HCT116 (cell line): ENCODE measurements around the gene MYCL. TPM values are rescaled to one million over a fixed set of nuclear protein-coding genes. Genes with fewer than 3 reads are reported as not detected.

Source experiments
- ATAC-seq: fragments of 200-7000 bp; cut with Tn5 transposase; 2 replicates; pipeline ENCODE4 v1.9.1; 2020; ENCODE audit warnings: mild to moderate bottlenecking, moderate library complexity
- BruUV-seq: library from RNA; stranded (reverse); fragments of 400-500 nt; replicated peaks from 2 replicates; lab custom pipeline; 2021; lab: Mats Ljungman, UMichigan
- CTCF ChIA-PET: fragments of 300-600 bp; sonication (Branson Sonifier 250); formaldehyde crosslinking; loops from one replicate; lab custom pipeline; 2021; ENCODE audit warnings: antibody characterized with exemption; lab: Charles Lee
- POLR2A ChIA-PET: fragments of 300-600, 350-600 bp; sonication (Branson Sonifier 250); formaldehyde crosslinking; loops from one replicate; lab custom pipeline; 2021; ENCODE audit warnings: antibody characterized with exemption; lab: Charles Lee
- RAD21 ChIA-PET, 2 experiments: fragments of 300-600 bp; sonication (Branson Sonifier 250); formaldehyde crosslinking; loops; one replicate each; lab custom pipeline; 2023; ENCODE audit warnings: low total read pairs in 2 of 2; ENCODE audit not compliant: uncharacterized antibody in 2 of 2, unreplicated experiment in 2 of 2, low non-redundant PET in 1 of 2; lab: Charles Lee
- DNase-seq: peaks from one replicate; pipeline ENCODE4 v3.0.0-alpha.2; 2010; ENCODE audit warnings: low read depth, low spot score
- H2AFZ ChIP-seq: fragments of 200-600 bp; shearing (Covaris generic), sonication (generic); 2 replicates; pipeline ENCODE4 v1.6.1; 2017; ENCODE audit warnings: low read depth, mixed run types, mixed read lengths, antibody characterized with exemption, low read length; ENCODE audit not compliant: poor library complexity, severe bottlenecking
- H3K27ac ChIP-seq: 2 replicates; pipeline ENCODE4 v1.5.1; 2012; ENCODE audit warnings: low read depth, low read length
- H3K27me3 ChIP-seq: fragments of 200-600 bp; sonication (generic); 2 replicates; pipeline ENCODE4 v1.6.1; 2016; ENCODE audit warnings: mixed run types, low read length, mixed read lengths; ENCODE audit not compliant: insufficient read depth
- H3K36me3 ChIP-seq, 2 experiments: fragments of 200-500 bp in 1 of 2; fragments of 200-600 bp in 1 of 2; sonication (Bioruptor generic) in 1 of 2; sonication (generic) in 1 of 2; 2 replicates each; pipeline versions ENCODE4 v1.5.1 to v1.6.1; 2014 to 2016; ENCODE audit warnings: low read length in 2 of 2, inconsistent platforms in 1 of 2, mixed read lengths in 1 of 2, mixed run types in 1 of 2; ENCODE audit not compliant: insufficient read depth in 2 of 2, control insufficient read depth in 1 of 2
- H3K4me1 ChIP-seq, 2 experiments: fragments of 200-600 bp in 1 of 2; sonication (generic) in 1 of 2; 2 replicates each; pipeline versions ENCODE4 v1.5.1 to v1.6.1; 2012 to 2017; ENCODE audit warnings: low read length in 2 of 2, inconsistent platforms in 1 of 2, mild to moderate bottlenecking in 1 of 2, mixed read lengths in 1 of 2, mixed run types in 1 of 2, moderate library complexity in 1 of 2; ENCODE audit not compliant: insufficient read depth in 2 of 2, control insufficient read depth in 1 of 2
- H3K4me2 ChIP-seq: fragments of 200-600 bp; sonication (generic); 2 replicates; pipeline ENCODE4 v1.6.1; 2017; ENCODE audit warnings: mixed run types, low read length, mixed read lengths
- H3K4me3 ChIP-seq, 2 experiments: fragments of 200-600 bp in 1 of 2; sonication (generic) in 1 of 2; replicated peaks in 1 of 2; 2 replicates each; pipeline ENCODE4 v1.5.1; 2011 to 2016; ENCODE audit warnings: low read length in 2 of 2, control low read depth in 1 of 2, low read depth in 1 of 2, mild to moderate bottlenecking in 1 of 2, mixed read lengths in 1 of 2, mixed run types in 1 of 2
- H3K79me2 ChIP-seq: fragments of 200-600 bp; sonication (generic); 2 replicates; pipeline ENCODE4 v1.6.1; 2017; ENCODE audit warnings: mild to moderate bottlenecking, mixed run types, low read length, moderate library complexity, mixed read lengths; ENCODE audit not compliant: insufficient read depth
- H3K9ac ChIP-seq: fragments of 200-600 bp; sonication (generic); 2 replicates; pipeline ENCODE4 v1.6.1; 2016; ENCODE audit warnings: low read length, mixed read lengths
- H3K9me2 ChIP-seq: fragments of 200-600 bp; sonication (generic), shearing (Covaris generic); 2 replicates; pipeline ENCODE4 v1.6.1; 2017; ENCODE audit warnings: mixed run types, mild to moderate bottlenecking, moderate library complexity; ENCODE audit not compliant: insufficient read depth
- H3K9me3 ChIP-seq, 2 experiments: fragments of 200-500 bp in 1 of 2; fragments of 200-600 bp in 1 of 2; sonication (Bioruptor generic) in 1 of 2; sonication (generic) in 1 of 2; 2 replicates each; pipeline ENCODE4 v1.6.1; 2014 to 2017; ENCODE audit warnings: low read length in 2 of 2, mixed read lengths in 2 of 2, inconsistent platforms in 1 of 2, low read depth in 1 of 2, mild to moderate bottlenecking in 1 of 2, mixed run types in 1 of 2, moderate library complexity in 1 of 2; ENCODE audit not compliant: control insufficient read depth in 1 of 2, insufficient read depth in 1 of 2
- H4K20me1 ChIP-seq: fragments of 200-600 bp; sonication (generic), shearing (Covaris generic); 2 replicates; pipeline ENCODE4 v1.6.1; 2017; ENCODE audit warnings: mixed run types, mild to moderate bottlenecking, moderate library complexity; ENCODE audit not compliant: insufficient read depth
- CBX3 ChIP-seq: IDR thresholded peaks from 2 replicates; pipeline ENCODE4 v1.6.1; 2012; ENCODE audit warnings: low read depth
- EZH2phosphoT487 ChIP-seq: fragments of 200-600 bp; IDR thresholded peaks from 2 replicates; pipeline ENCODE4 v1.6.1; 2018; ENCODE audit warnings: antibody characterized with exemption, borderline replicate concordance
- JUND ChIP-seq: IDR thresholded peaks from 2 replicates; pipeline ENCODE4 v1.6.1; 2012
- POLR2A ChIP-seq: IDR thresholded peaks from 2 replicates; pipeline ENCODE4 v1.7.0; 2011; ENCODE audit warnings: borderline replicate concordance; ENCODE audit not compliant: insufficient read depth, insufficient read length; ENCODE audit errors: extremely low read depth
- POLR2AphosphoS5 ChIP-seq: IDR thresholded peaks from 2 replicates; pipeline ENCODE4 v1.6.1; 2011; ENCODE audit warnings: mild to moderate bottlenecking, low read depth, low read length, moderate library complexity
- RAD21 ChIP-seq: IDR thresholded peaks from 2 replicates; pipeline ENCODE4 v1.6.1; 2012; ENCODE audit warnings: low read depth, mild to moderate bottlenecking
- SP1 ChIP-seq: IDR thresholded peaks from 2 replicates; pipeline ENCODE4 v1.6.1; 2012; ENCODE audit warnings: low read depth
- ZFX ChIP-seq: fragments of 450-650 bp; IDR thresholded peaks from 2 replicates; pipeline ENCODE4 v1.6.1; 2017
- ZNF274 ChIP-seq: fragments of 200-500 bp; sonication (Bioruptor generic); IDR thresholded peaks from 2 replicates; pipeline ENCODE4 v1.6.1; 2014; ENCODE audit warnings: mild to moderate bottlenecking, low read depth, low read length, inconsistent platforms
- intact Hi-C: fragments of 100-400 bp; cut with micrococcal nuclease; formaldehyde crosslinking; loops from 2 replicates; pipeline ENCODE4 v1.10.0; 2022
- total RNA-seq: library from RNA; stranded (reverse); gene quantifications from one replicate; pipeline ENCODE4 v1.2.1, GENCODE V29; 2021; ENCODE audit not compliant: unreplicated experiment
- TF ChIP-seq, protein P1 (sequence below), 3 experiments: fragments of 200-600 bp in 1 of 3; sonication (generic) in 1 of 3; IDR thresholded peaks in 2 of 3; conservative IDR thresholded peaks in 1 of 3; 2 replicates each; pipeline ENCODE4 v1.5.1; 2012 to 2017; ENCODE audit warnings: low read depth in 2 of 3, low read length in 2 of 3, antibody characterized with exemption in 1 of 3, borderline replicate concordance in 1 of 3, control low read depth in 1 of 3, mild to moderate bottlenecking in 1 of 3, mixed read lengths in 1 of 3, mixed run types in 1 of 3, moderate library complexity in 1 of 3; ENCODE audit not compliant: insufficient read depth in 1 of 3
- TF ChIP-seq, protein P2 (sequence below): IDR thresholded peaks from 2 replicates; pipeline ENCODE4 v1.6.1; 2011; ENCODE audit warnings: mild to moderate bottlenecking, low read length, moderate library complexity; ENCODE audit not compliant: insufficient replicate concordance; ENCODE audit errors: extremely low read depth
- TF ChIP-seq, protein P3 (sequence below): IDR thresholded peaks from 2 replicates; pipeline ENCODE4 v1.6.1; 2012

Gene MYCL
- total RNA-seq, 1 experiment from 2014 or later, result 10.0 TPM

DNA sequence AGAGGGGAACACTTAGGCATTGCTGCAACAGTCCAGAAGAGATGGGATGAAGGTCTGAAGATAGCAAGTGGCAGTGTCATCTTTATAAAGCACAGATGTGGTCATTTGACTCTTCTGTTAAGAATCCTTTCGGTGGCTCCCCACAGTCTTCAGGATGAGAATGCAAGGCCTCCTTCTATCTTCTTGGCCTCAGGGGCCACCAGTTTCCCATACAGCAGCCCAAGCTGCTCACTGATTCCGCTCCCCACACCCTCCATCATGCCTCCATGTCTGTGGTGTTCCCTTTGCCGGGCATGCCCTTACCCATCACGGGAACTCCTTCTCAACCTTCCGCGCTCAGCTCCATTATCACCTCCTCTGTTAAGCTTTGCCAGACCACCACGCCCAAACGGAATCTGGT is 37.1 kb upstream of the MYCL start:
- ATAC-seq (no peak), DNase-seq (no peak)
- Histone ChIP-seq H3K36me3 (no peaks in the 10 kb centered on the region), H3K9me3 (no peaks in the 10 kb centered on the region), H3K4me1 (no peaks in the 10 kb centered on the region), H3K4me3 (no peak overlapping the region), H3K9me2 (no peaks in the 10 kb centered on the region), H3K4me2 (no peak overlapping the region), H3K79me2 (no peaks in the 10 kb centered on the region), H2AFZ (no peak overlapping the region), H3K9ac (no peak overlapping the region), H3K27me3 (no peaks in the 10 kb centered on the region), H4K20me1 (no peaks in the 10 kb centered on the region), H3K27ac (no peak overlapping the region)
- POLR2A ChIA-PET, result interaction anchor here (1.4 kb wide), 1 partner anchor 19 kb away, joined by 3 read pairs; no protein-coding TSS in a partner anchor
- no peak for TF ChIP-seq RAD21
- TF ChIP-seq, protein P1, sequence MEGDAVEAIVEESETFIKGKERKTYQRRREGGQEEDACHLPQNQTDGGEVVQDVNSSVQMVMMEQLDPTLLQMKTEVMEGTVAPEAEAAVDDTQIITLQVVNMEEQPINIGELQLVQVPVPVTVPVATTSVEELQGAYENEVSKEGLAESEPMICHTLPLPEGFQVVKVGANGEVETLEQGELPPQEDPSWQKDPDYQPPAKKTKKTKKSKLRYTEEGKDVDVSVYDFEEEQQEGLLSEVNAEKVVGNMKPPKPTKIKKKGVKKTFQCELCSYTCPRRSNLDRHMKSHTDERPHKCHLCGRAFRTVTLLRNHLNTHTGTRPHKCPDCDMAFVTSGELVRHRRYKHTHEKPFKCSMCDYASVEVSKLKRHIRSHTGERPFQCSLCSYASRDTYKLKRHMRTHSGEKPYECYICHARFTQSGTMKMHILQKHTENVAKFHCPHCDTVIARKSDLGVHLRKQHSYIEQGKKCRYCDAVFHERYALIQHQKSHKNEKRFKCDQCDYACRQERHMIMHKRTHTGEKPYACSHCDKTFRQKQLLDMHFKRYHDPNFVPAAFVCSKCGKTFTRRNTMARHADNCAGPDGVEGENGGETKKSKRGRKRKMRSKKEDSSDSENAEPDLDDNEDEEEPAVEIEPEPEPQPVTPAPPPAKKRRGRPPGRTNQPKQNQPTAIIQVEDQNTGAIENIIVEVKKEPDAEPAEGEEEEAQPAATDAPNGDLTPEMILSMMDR (IDR thresholded peaks at IDR 0.05 in 2 of 3, conservative IDR thresholded peaks at IDR 0.05 in 1 of 3; ENCODE audit: borderline replicate concordance in 1 of 3, insufficient read depth in 1 of 3, low read depth in 2 of 3, low read length in 2 of 3), result no peak
- no peak for TF ChIP-seq JUND
- TF ChIP-seq SP1, result no peak
- no peak for TF ChIP-seq EZH2phosphoT487
- no peak for TF ChIP-seq POLR2A
- no peak for TF ChIP-seq ZFX
- no peak for TF ChIP-seq CBX3
- TF ChIP-seq ZNF274, result no peak
- TF ChIP-seq, protein P2, sequence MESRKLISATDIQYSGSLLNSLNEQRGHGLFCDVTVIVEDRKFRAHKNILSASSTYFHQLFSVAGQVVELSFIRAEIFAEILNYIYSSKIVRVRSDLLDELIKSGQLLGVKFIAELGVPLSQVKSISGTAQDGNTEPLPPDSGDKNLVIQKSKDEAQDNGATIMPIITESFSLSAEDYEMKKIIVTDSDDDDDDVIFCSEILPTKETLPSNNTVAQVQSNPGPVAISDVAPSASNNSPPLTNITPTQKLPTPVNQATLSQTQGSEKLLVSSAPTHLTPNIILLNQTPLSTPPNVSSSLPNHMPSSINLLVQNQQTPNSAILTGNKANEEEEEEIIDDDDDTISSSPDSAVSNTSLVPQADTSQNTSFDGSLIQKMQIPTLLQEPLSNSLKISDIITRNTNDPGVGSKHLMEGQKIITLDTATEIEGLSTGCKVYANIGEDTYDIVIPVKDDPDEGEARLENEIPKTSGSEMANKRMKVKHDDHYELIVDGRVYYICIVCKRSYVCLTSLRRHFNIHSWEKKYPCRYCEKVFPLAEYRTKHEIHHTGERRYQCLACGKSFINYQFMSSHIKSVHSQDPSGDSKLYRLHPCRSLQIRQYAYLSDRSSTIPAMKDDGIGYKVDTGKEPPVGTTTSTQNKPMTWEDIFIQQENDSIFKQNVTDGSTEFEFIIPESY, result no peak
- TF ChIP-seq, protein P3, sequence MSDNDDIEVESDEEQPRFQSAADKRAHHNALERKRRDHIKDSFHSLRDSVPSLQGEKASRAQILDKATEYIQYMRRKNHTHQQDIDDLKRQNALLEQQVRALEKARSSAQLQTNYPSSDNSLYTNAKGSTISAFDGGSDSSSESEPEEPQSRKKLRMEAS, result no peak
- TF ChIP-seq POLR2AphosphoS5, result no peak
- BruUV-seq, result no TSS peak
- RAD21 ChIA-PET, result no interaction called here
- intact Hi-C loops, result no loop called here
- CTCF ChIA-PET, result no interaction called here
